ENCODE results near the gene KCNK4. TPM values are rescaled to one million over a fixed set of nuclear protein-coding genes. Genes with fewer than 3 reads are reported as not detected.
"Not testable (repeated sequence)": the region's sequence is repeated elsewhere in the genome, so short reads cannot be mapped to it uniquely, and the experiment has no call there.

KCNK4 gene
- polyA plus RNA-seq, 4 donors, result 0.16 TPM; not detected in 3

DNA sequence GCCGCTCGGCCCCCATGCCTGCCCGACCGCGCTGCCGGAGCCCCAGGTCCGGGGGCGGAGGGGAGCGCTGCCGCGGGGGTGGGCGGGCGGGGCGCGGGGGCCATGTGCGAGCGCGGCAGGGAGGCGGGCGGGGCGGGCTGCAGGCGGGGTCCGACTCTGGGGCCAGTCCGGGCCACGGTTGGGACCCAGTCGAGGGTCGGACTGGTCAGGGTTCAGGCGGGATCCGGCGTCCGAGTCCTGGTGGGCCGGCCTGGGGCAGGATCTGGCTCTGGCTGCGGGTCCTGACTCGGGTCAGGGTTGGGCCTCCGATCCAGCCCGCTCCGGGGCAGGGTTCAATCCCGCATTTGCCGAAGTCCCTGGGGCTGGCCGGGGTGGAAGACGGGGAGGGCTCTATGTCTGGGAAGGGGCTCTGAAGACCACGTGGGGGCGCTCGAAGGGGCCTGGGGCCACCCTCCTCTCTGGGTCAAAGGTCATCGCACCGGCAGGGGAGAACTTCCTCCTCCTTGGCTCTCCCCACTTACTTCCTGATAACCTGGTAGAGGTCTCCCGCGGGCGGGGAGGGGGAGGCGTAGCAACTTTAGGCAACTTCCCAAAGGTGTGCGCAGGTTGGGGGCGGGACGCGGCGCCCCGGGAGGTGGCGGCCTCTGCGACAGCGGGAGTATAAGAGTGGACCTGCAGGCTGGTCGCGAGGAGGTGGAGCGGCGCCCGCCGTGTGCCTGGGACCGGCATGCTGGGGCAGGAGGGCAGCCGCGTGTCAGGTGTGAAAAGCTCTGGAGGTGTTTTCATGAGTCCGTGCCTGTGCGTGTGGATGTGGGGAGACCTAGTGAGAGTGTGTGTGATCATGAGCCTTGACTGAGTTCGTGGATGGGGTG, 14.8 kb downstream of the KCNK4 start:
- DNase-seq (ENCODE audit: low read depth in 4 of 4, low spot score in 3 of 4), result no peak

DNA sequence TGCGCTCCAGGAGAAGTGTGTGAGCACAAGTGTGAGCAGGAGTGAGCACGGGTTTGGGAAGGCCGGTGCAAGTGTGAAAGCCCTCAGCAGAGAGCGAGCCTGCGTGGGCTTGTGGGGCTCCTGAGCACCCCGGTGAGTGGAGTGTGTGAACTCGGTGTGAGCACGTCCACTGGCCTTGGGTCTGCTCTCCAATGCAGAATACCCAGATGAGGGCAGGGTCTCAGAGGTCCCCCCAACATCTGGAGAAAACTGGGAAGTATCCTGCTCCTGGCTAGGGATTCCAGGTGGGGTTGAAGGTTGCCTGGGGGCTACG, 15.4 kb downstream of the KCNK4 start:
- no peak for DNase-seq (ENCODE audit: low read depth in 4 of 4, low spot score in 3 of 4)

DNA sequence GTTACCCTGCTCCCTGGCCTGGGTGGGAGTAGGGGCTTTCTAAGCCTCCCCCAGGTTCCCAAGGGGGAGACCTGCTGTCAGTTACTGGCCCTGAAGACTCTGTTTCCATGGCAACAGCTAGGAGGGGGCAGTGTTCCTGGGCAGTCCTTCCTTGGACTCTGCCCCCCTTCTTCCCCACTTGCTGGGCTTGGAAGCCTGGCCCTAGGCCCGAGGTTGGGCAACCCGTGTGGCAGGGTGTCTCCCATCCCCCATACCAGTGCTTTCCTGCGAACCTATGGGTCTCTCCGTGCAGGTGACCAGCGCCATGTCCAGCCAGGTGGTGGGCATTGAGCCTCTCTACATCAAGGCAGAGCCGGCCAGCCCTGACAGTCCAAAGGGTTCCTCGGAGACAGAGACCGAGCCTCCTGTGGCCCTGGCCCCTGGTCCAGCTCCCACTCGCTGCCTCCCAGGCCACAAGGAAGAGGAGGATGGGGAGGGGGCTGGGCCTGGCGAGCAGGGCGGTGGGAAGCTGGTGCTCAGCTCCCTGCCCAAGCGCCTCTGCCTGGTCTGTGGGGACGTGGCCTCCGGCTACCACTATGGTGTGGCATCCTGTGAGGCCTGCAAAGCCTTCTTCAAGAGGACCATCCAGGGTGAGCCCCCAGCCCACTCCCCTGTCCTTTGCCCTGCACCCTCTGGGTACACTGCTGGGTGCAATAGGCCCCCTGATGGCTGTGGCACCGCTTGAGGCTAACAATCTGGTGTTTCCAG, 15.9 kb downstream of the KCNK4 start:
- no peak for DNase-seq (ENCODE audit: low read depth in 4 of 4, low spot score in 3 of 4)

DNA sequence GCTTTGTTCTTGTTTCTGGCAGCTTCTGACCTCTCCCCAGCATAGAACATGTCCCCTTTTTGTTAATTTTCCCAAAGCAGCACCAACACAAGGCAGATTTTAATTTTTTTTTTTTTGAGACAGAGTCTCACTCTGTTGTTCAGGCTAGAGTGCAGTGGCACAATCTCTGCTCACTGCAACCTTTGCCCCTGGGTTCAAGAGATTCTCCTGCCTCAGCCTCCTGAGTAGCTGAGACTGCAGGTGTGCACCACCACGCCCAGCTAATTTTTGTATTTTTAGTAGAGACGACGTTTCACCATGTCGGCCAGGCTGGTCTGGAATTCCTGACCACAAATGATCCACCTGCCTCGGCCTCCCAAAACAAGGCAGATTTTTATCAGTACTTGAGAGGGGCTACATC, 16.7 kb downstream of the KCNK4 start:
- DNase-seq (ENCODE audit: low read depth in 4 of 4, low spot score in 3 of 4), result not testable (repeated sequence)

DNA sequence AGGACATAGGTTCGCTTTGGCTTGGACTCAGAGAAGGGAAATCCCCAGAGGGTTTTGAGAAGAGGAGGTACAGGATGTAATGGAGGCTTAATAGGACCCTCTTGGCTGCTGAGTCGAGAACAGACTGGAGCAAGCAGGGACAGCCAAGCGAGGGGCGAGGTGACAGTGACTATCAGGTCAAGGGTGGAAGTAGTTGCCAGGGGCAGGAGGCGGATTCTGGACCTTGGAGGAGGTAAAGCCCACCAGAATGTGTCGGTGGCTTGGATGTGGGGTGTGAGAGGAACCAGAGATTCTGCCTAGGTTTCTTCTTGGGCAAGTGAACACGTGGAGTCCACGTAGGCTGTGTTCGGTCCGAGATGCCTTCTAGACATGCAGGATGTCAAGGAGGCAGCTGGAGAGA, 21.8 kb downstream of the KCNK4 start:
- DNase-seq (ENCODE audit: low read depth in 4 of 4, low spot score in 3 of 4), result no peak

DNA sequence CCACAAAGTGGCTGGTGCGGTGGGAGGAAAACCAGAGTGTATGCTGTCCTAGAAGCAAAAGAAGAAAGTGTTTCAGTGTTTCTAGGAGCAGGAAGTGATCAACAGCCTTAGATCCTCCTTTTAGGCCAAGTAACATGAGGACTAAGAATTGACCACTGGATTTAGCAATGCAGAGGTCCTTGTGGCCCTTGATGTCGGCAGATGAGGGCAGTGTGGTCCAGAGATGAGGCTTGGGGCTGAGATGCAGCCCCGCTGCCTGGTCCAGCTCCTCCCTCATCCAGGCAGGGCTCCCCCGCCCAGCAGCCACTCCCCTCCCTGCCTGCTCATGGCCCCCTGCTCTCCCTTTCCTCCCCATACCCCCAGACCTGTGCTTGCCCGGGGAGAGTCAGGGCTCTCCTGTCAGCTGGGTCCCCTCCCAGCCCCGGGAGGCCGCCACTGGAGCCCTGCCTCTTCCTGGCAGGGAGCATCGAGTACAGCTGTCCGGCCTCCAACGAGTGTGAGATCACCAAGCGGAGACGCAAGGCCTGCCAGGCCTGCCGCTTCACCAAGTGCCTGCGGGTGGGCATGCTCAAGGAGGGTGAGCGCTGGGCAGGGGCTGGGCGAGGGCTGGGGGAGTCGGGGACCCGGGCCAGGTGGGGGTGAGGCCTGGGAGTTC, 22.5 kb downstream of the KCNK4 start:
- no peak for DNase-seq (ENCODE audit: low read depth in 4 of 4, low spot score in 3 of 4)

DNA sequence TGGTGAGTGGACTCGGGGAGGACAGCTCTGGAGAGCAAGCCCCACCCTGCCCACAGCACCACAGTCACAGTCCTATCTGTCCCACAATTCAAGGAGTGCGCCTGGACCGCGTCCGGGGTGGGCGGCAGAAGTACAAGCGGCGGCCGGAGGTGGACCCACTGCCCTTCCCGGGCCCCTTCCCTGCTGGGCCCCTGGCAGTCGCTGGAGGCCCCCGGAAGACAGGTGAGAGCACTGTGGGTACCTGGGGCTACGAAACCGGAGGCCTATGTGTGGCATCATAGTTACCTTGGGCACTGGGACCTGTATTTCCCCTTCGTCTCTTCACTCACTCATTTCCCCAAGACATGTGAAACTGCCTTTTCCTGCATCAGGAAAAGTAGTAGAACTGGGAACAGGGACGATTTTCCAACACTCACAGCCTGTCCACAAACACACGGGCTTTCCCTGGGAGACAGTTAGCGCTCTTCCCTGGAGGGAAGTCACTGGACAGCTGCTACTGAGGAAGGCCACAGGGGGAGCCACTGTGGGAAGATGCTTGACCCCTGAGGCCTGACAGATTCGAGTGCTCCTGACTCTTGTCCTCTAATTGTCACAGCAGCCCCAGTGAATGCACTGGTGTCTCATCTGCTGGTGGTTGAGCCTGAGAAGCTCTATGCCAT, 23.2 kb downstream of the KCNK4 start:
- DNase-seq (ENCODE audit: low read depth in 4 of 4, low spot score in 3 of 4), result no peak

DNA sequence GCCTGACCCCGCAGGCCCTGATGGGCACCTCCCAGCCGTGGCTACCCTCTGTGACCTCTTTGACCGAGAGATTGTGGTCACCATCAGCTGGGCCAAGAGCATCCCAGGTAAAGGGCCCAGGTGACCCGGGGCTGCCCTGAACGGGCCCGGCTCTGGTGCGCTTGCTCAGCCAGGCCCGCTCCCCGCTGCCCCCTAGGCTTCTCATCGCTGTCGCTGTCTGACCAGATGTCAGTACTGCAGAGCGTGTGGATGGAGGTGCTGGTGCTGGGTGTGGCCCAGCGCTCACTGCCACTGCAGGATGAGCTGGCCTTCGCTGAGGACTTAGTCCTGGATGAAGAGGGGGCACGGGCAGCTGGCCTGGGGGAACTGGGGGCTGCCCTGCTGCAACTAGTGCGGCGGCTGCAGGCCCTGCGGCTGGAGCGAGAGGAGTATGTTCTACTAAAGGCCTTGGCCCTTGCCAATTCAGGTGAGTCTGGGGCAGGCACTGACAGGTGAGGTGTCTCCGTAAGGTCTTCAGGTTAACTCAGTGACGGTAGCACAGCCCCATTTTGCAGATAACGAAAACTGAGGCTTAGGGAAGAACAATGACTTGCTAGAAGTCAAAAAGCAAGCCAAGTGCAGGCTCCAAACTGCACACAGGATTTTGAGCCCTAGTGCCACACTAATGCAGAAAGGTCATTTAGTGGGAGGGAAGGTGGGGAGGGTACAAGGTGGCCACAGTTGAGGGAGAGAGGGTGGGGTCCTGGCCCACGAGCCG, 23.9 kb downstream of the KCNK4 start:
- DNase-seq (ENCODE audit: low read depth in 4 of 4, low spot score in 3 of 4), result no peak

DNA sequence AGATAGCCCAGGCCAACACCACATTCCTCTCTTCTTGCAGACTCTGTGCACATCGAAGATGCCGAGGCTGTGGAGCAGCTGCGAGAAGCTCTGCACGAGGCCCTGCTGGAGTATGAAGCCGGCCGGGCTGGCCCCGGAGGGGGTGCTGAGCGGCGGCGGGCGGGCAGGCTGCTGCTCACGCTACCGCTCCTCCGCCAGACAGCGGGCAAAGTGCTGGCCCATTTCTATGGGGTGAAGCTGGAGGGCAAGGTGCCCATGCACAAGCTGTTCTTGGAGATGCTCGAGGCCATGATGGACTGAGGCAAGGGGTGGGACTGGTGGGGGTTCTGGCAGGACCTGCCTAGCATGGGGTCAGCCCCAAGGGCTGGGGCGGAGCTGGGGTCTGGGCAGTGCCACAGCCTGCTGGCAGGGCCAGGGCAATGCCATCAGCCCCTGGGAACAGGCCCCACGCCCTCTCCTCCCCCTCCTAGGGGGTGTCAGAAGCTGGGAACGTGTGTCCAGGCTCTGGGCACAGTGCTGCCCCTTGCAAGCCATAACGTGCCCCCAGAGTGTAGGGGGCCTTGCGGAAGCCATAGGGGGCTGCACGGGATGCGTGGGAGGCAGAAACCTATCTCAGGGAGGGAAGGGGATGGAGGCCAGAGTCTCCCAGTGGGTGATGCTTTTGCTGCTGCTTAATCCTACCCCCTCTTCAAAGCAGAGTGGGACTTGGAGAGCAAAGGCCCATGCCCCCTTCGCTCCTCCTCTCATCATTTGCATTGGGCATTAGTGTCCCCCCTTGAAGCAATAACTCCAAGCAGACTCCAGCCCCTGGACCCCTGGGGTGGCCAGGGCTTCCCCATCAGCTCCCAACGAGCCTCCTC, 24.8 kb downstream of the KCNK4 start:
- DNase-seq (ENCODE audit: low read depth in 4 of 4, low spot score in 3 of 4), result not testable (repeated sequence)

DNA sequence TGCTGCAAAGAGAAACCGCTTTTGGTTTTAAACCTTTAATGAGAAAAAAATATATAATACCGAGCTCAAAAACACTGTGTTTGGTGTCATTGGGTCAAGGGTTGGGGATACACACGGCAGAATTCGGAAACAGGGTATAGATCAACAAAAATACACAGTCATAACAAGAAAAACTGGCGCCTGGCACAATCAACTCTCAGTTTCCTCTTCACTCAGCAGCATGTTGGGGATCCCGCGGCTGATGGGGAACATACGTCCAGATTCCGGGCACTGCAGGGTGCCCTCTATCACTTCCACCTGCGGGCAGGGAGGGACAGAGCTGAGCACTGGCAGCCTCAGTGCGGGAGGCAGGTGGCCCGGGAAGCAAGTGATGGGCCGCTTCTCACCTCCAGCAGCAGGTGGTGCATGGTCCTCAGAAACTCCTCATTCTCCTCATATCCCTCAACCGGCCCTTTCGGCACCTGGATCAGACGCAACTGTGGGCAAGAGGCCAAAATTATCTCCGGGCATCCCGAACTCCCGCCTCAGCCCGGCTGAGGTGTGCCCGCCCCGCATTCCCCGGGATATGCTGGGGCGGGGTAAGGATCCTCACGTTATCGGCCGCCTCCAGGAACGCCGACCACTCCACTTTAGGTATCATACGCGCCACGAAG, 25.7 kb downstream of the KCNK4 start:
- DNase-seq (ENCODE audit: low read depth in 4 of 4, low spot score in 3 of 4), result no peak

DNA sequence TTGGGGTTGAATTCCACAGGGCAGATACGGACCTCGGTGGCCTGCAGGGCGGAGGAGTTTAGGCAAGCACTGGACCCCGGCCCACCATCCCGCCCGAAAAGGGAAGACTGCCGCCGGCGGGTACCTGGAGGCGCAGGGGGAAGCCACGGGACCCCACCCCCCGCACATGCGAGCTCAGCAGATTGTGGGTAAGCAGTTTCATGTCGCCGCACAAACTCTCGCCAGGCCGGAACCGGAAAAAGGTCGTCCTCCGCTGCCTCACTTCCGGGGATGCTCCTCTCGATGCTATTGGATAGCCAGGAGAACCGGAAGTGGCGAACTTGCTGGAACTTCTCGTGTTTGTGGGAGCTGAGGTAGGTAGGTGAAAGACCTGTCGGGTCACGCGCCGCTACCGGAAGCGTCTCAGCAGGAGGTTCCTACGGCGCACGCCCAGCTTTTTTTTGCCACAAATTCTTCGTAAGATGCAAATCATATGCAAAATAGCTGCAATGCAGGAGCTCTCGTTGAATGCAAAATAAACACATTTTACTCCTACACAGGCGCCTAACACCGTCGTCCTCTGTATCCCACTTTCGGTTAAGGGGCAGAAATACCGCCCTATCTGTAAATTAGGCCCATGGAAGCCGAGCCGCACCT, 26.3 kb downstream of the KCNK4 start, which contains the start of gene TRMT112:
TSS of gene TRMT112 (minus strand) at position 235 of the 636 bp plus-strand sequence. CDS start at position 202, 33 bp downstream.
- DNase-seq (ENCODE audit: low read depth in 4 of 4, low spot score in 3 of 4), result peak; percentile 86 to 94 (median 92)

DNA sequence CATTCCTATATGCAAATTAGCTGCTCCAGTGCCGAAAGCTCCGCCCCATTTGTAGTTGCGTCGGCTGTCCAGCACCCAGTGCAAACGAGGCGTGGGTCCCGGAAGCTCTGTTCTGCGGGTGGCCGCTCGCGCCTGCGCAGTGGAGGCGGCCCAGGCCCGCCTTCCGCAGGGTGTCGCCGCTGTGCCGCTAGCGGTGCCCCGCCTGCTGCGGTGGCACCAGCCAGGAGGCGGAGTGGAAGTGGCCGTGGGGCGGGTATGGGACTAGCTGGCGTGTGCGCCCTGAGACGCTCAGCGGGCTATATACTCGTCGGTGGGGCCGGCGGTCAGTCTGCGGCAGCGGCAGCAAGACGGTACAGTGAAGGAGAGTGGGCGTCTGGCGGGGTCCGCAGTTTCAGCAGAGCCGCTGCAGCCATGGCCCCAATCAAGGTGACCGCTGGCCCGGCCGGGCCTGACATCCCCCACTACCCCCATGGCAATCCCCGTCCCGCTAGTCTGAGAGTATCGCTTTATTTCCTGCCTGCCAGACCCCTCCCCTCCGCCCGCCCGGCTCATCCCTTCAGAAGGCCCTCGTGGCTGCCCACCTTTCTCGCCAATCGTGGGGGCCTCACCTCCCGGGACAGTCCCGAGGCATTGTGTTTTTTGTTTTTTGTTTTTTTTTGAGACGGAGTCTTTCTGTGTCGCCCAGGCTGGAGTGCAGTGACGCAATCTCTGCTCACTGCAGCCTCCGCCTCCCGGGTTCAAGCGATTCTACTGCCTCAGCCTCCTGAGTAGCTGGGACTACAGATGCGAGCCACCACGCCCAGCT, 27.1 kb downstream of the KCNK4 start, which contains the start of gene PRDX5:
TSS of gene PRDX5 (plus strand) at position 161 of the 805 bp plus-strand sequence. CDS start at position 256, 95 bp downstream.
- DNase-seq (ENCODE audit: low read depth in 4 of 4, low spot score in 3 of 4), result peak; percentile 89 to 91 (median 90)

DNA sequence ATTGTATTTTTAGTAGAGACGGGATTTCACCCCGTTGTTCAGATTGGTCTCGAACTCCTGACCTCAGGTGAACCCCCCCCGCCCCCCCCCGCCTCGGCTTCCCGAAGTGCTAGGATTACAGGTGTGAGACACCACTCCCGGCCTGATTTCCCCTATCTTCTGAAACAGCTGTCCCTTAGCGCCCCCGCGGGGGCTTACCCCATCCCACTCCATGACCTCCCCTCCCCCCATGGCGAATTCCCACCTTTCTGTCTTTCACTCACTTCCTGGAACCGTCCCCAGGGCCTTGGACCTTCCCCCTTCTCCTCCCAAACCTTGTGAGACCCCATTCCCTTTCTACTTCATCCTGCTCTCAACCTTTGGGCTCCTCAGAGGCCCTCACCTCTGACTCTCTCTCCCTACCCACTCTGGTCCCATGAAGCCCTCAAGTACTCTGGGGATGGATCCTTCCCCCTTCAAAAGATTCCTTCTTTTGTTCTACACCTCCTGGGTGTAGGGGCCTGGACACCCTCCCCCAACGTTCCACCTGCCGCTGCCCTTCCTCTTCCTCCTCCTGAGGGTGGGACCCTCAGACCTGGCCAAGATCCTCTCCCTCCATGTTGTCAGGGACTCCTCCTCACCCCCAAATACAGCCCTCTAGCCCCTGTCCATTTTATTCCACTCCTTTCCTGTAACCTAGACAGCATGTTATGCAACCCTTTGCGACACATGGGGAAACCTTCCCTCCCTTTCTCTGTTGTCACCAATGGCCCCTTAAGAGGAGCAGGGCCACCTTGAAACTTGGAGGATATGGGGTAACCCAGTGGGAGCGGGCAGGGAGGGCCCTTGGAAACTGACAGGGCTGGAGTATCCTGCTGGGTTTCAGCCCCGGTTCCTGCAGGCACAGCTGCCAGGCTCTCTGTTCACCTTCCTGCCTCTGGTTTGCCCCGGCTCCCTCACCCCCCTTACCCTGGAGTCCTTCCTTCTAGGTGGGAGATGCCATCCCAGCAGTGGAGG, 28.0 kb downstream of the KCNK4 start:
- DNase-seq (ENCODE audit: low read depth in 4 of 4, low spot score in 3 of 4), result no peak

DNA sequence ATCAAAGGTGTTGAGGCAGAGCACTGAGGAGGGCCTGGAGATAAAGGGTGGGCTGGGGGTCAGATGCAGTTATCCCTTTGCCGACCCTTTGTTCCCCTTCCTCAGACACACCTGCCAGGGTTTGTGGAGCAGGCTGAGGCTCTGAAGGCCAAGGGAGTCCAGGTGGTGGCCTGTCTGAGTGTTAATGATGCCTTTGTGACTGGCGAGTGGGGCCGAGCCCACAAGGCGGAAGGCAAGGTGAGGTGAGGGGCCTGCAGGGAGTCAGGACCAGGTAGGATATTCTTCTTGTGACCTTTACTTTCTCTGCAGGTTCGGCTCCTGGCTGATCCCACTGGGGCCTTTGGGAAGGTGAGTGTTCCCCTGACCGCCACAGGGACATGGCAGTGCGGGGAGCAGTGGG, 29.5 kb downstream of the KCNK4 start:
- DNase-seq (ENCODE audit: low read depth in 4 of 4, low spot score in 3 of 4), result no peak

DNA sequence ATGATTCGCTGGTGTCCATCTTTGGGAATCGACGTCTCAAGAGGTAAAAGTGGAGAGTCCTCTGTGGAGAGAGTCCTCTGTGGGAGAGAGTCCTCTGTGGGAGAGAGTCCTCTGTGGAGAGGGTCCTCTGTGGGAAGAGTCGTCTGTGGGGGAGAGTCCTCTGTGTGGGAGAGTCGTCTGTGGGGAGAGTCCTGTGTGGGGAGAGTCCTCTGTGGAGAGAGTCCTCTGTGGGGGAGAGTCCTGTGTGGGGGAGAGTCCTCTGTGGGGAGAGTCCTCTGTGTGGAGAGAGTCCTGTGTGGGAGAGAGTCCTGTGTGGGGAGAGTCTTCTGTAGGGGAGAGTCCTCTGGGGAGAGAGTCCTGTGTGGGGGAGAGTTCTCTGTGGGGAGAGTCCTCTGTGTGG, 29.9 kb downstream of the KCNK4 start:
- no peak for DNase-seq (ENCODE audit: low read depth in 4 of 4, low spot score in 3 of 4)

DNA sequence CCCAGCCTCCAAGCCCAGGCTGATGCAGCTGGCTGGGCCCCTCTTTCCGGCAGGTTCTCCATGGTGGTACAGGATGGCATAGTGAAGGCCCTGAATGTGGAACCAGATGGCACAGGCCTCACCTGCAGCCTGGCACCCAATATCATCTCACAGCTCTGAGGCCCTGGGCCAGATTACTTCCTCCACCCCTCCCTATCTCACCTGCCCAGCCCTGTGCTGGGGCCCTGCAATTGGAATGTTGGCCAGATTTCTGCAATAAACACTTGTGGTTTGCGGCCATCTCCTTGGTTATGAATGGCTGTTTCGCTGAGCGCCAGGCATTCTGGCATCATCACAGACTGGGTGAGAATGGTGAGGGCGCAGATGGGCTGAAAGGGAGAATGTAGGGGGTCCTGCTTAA, 30.4 kb downstream of the KCNK4 start:
- no peak for DNase-seq (ENCODE audit: low read depth in 4 of 4, low spot score in 3 of 4)

Data from left renal pelvis (tissue), 4 donors.